Fibroblast of villous mesenchyme (primary cell): Measurements from ENCODE around the gene BGN. TPM values are rescaled to one million over a fixed set of nuclear protein-coding genes. Genes with fewer than 3 reads are reported as not detected.

Source experiments
- DNase-seq: peaks from one replicate; pipeline ENCODE4 v3.0.0-alpha.2; 2010; ENCODE audit warnings: low read depth
- H3K4me3 ChIP-seq: 2 replicates; pipeline ENCODE4 v1.5.1; 2011; ENCODE audit warnings: low read depth, mild to moderate bottlenecking, low read length
- total RNA-seq: library from RNA; depleted of rRNA; stranded (reverse); fragments of >200 nt; gene quantifications from 2 replicates; pipeline ENCODE4 v1.2.3, GENCODE V29; 2012
- TF ChIP-seq, protein P1 (sequence below): IDR thresholded peaks from 2 replicates; pipeline ENCODE4 v1.5.1; 2012; ENCODE audit warnings: low read depth, mild to moderate bottlenecking, low read length; ENCODE audit not compliant: insufficient read depth

The BGN gene
- total RNA-seq, 1 donor: 14.7 TPM

GRCh38 chrX:153448556-153449367 is 46.0 kb upstream of the BGN start:
- DNase-seq: no peak
- no peak overlapping the region for H3K4me3 ChIP-seq
- TF ChIP-seq, protein P1, sequence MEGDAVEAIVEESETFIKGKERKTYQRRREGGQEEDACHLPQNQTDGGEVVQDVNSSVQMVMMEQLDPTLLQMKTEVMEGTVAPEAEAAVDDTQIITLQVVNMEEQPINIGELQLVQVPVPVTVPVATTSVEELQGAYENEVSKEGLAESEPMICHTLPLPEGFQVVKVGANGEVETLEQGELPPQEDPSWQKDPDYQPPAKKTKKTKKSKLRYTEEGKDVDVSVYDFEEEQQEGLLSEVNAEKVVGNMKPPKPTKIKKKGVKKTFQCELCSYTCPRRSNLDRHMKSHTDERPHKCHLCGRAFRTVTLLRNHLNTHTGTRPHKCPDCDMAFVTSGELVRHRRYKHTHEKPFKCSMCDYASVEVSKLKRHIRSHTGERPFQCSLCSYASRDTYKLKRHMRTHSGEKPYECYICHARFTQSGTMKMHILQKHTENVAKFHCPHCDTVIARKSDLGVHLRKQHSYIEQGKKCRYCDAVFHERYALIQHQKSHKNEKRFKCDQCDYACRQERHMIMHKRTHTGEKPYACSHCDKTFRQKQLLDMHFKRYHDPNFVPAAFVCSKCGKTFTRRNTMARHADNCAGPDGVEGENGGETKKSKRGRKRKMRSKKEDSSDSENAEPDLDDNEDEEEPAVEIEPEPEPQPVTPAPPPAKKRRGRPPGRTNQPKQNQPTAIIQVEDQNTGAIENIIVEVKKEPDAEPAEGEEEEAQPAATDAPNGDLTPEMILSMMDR: no peak

GRCh38 chrX:153449368-153450113 is 45.2 kb upstream of the BGN start:
- H3K4me3 ChIP-seq: no peak overlapping the region
- no peak for DNase-seq
- TF ChIP-seq, protein P1: no peak

GRCh38 chrX:153450114-153450948 is 44.4 kb upstream of the BGN start:
- H3K4me3 ChIP-seq: no peak overlapping the region
- DNase-seq: no peak
- TF ChIP-seq, protein P1: no peak

- H3K4me3 ChIP-seq: no peak overlapping the region
- no peak for DNase-seq
- TF ChIP-seq, protein P1: no peak
Measured at GRCh38 chrX:153450949-153451277, 43.9 kb upstream of the BGN start.

DNA sequence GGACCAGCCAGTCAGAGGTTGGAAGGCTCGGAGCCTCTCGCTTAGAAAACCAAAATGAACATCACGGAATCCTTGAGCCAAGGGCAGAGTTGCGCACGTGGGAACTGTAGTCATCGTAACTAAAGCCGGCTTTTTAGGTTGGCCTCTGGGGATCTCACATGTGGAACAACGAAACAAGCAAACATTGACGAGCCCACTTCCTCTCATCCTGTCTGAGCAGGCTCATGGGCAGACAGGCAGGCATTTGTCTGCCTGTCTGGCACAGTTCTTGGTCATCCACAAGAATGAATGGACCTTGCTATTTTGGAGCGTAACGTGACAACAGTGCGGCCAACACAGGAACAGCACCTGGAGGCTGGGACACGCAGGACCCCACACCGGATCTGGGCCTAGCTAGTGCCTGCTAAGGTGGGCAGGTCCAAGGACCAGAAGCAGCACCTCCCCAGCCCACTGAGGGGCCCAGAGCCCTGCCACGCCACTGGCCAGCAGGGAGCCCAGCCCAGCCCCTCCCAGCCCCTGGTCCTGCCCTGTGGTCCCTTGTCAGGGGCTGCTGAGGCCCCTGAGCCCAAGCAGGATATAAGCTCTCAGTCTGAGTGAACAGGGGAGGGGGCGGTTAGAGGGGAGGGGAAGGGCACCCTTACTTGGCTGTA is 39.8 kb upstream of the BGN start:
- no peak overlapping the region for H3K4me3 ChIP-seq
- no peak for DNase-seq
- TF ChIP-seq, protein P1: no peak

DNA sequence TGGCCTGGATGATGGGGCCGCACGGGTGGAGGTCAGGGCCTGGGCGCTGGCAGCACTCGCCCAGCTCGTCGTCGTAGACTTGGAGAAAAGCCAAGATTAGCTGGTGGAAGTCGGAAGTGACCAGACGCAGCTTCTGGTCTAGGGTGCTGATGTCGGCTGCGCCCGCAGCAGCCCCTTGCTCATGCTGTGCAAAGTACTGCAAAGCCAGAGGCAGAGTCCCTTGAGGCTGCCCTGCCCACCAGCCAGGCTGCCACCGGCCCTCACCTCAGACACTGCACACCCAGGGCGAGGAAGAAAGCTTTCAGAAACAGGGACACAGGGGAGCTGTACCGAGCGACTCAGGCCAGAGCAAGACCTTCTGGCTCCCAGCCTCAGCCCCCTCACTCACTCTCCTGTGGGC is 39.2 kb upstream of the BGN start:
- H3K4me3 ChIP-seq: no peak overlapping the region
- TF ChIP-seq, protein P1: no peak
- no peak for DNase-seq
